GM23338 (cell line): Measurements from ENCODE around the gene RAB30.

Experiments used
- CREB1 ChIP-seq: fragments of 250-450 bp; sonication (Bioruptor Pico); IDR thresholded peaks from 2 replicates; pipeline ENCODE4 v1.5.0; 2020; ENCODE audit warnings: low read depth, mild to moderate bottlenecking, moderate library complexity
- EZH2 ChIP-seq: fragments of 200-600 bp; sonication (generic); IDR thresholded peaks from one replicate; pipeline ENCODE4 v1.8.0; 2017; ENCODE audit warnings: antibody characterized with exemption, mild to moderate bottlenecking, low read depth; ENCODE audit not compliant: unreplicated experiment
- EZH2phosphoT487 ChIP-seq: fragments of 200-600 bp; sonication (generic); IDR thresholded peaks from one replicate; pipeline ENCODE4 v1.8.1; 2018; ENCODE audit warnings: antibody characterized with exemption; ENCODE audit not compliant: unreplicated experiment
- POLR2AphosphoS5 ChIP-seq: IDR thresholded peaks from 2 replicates; pipeline ENCODE4 v1.6.1; 2016; ENCODE audit warnings: antibody characterized with exemption, low read depth
- STAT1 ChIP-seq: IDR thresholded peaks from one replicate; pipeline ENCODE4 v1.6.1; 2016; ENCODE audit warnings: antibody characterized with exemption; ENCODE audit not compliant: unreplicated experiment
- ZNF331 ChIP-seq: fragments of 250-450 bp; sonication (Bioruptor Pico); IDR thresholded peaks from 2 replicates; pipeline ENCODE4 v1.5.0; 2020; ENCODE audit warnings: low read depth, mild to moderate bottlenecking, moderate library complexity
- TF ChIP-seq, protein P1 (sequence below), 2 experiments: fragments of 200-600 bp in 1 of 2; sonication (generic) in 1 of 2; conservative IDR thresholded peaks; 2 replicates each; pipeline versions ENCODE4 v1.5.1 to v1.6.1; 2016 to 2017; ENCODE audit warnings: antibody characterized with exemption in 2 of 2, low read depth in 2 of 2, mild to moderate bottlenecking in 2 of 2, moderate library complexity in 1 of 2
- TF ChIP-seq, protein P2 (sequence below): IDR thresholded peaks from one replicate; pipeline ENCODE4 v1.6.1; 2018; ENCODE audit warnings: antibody characterized with exemption; ENCODE audit not compliant: unreplicated experiment

DNA sequence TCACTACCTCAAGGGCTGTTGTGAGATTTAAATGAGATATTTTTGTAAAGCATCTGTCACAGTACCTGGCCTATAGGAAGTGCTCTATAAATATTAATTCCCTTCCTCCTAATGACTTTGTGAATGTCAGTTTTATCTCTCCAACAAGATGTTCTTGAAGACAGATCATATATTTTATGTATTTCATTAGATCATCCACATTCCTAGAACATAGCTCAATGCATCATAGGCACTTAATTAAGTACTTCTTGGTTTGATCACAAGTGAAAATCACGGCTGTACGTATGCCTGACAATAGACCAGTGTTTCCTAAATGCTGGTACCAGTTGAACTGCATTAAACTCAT lies 49.9 kb downstream of the RAB30 start:
- TF ChIP-seq, protein P1, sequence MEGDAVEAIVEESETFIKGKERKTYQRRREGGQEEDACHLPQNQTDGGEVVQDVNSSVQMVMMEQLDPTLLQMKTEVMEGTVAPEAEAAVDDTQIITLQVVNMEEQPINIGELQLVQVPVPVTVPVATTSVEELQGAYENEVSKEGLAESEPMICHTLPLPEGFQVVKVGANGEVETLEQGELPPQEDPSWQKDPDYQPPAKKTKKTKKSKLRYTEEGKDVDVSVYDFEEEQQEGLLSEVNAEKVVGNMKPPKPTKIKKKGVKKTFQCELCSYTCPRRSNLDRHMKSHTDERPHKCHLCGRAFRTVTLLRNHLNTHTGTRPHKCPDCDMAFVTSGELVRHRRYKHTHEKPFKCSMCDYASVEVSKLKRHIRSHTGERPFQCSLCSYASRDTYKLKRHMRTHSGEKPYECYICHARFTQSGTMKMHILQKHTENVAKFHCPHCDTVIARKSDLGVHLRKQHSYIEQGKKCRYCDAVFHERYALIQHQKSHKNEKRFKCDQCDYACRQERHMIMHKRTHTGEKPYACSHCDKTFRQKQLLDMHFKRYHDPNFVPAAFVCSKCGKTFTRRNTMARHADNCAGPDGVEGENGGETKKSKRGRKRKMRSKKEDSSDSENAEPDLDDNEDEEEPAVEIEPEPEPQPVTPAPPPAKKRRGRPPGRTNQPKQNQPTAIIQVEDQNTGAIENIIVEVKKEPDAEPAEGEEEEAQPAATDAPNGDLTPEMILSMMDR (conservative IDR thresholded peaks at IDR 0.05; ENCODE audit: low read depth in 2 of 2), result no peak
- TF ChIP-seq EZH2, result no peak
- no peak for TF ChIP-seq EZH2phosphoT487
- TF ChIP-seq POLR2AphosphoS5, result no peak
- no peak for TF ChIP-seq ZNF331 (CRISPR knock-in tag)
- no peak for TF ChIP-seq STAT1
- no peak for TF ChIP-seq CREB1 (CRISPR knock-in tag)
- TF ChIP-seq, protein P2, sequence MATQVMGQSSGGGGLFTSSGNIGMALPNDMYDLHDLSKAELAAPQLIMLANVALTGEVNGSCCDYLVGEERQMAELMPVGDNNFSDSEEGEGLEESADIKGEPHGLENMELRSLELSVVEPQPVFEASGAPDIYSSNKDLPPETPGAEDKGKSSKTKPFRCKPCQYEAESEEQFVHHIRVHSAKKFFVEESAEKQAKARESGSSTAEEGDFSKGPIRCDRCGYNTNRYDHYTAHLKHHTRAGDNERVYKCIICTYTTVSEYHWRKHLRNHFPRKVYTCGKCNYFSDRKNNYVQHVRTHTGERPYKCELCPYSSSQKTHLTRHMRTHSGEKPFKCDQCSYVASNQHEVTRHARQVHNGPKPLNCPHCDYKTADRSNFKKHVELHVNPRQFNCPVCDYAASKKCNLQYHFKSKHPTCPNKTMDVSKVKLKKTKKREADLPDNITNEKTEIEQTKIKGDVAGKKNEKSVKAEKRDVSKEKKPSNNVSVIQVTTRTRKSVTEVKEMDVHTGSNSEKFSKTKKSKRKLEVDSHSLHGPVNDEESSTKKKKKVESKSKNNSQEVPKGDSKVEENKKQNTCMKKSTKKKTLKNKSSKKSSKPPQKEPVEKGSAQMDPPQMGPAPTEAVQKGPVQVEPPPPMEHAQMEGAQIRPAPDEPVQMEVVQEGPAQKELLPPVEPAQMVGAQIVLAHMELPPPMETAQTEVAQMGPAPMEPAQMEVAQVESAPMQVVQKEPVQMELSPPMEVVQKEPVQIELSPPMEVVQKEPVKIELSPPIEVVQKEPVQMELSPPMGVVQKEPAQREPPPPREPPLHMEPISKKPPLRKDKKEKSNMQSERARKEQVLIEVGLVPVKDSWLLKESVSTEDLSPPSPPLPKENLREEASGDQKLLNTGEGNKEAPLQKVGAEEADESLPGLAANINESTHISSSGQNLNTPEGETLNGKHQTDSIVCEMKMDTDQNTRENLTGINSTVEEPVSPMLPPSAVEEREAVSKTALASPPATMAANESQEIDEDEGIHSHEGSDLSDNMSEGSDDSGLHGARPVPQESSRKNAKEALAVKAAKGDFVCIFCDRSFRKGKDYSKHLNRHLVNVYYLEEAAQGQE, result no peak
